Keratinocyte (primary cell): Measurements from ENCODE around the gene PHRF1. TPM values are rescaled to one million over a fixed set of nuclear protein-coding genes. Genes with fewer than 3 reads are reported as not detected.

Source experiments
- DNase-seq: peaks from one replicate; pipeline ENCODE4 v3.0.0-alpha.2; 2011; ENCODE audit warnings: low read depth, missing footprints, low spot score
- FAIRE-seq: peaks from 2 replicates; lab custom pipeline; 2011; peaks lifted over from hg19 to GRCh38; lab: Jason Lieb, UNC
- H2AFZ ChIP-seq: 2 replicates; pipeline ENCODE4 v1.6.0; 2012; ENCODE audit warnings: low read length, control low read depth, inconsistent platforms; ENCODE audit not compliant: control insufficient read depth
- H3K27ac ChIP-seq: 2 replicates; pipeline ENCODE4 v1.5.1; 2011; ENCODE audit warnings: low read length; ENCODE audit not compliant: control insufficient read depth, insufficient read depth
- H3K27me3 ChIP-seq: 3 replicates; pipeline ENCODE4 v1.6.0; 2011; ENCODE audit warnings: low read length; ENCODE audit not compliant: control insufficient read depth, insufficient read depth; ENCODE audit errors: extremely low read depth
- H3K36me3 ChIP-seq, 2 experiments: 2 replicates in 1 of 2; 3 replicates in 1 of 2; pipeline ENCODE4 v1.5.1; 2011; ENCODE audit warnings: low read length in 2 of 2, mild to moderate bottlenecking in 1 of 2; ENCODE audit not compliant: control insufficient read depth in 2 of 2, insufficient read depth in 2 of 2; ENCODE audit errors: extremely low read depth in 1 of 2
- H3K4me1 ChIP-seq: 3 replicates; pipeline ENCODE4 v1.5.1; 2011; ENCODE audit warnings: low read length; ENCODE audit not compliant: control insufficient read depth, insufficient read depth; ENCODE audit errors: extremely low read depth
- H3K4me2 ChIP-seq: 3 replicates; pipeline ENCODE4 v1.6.0; 2011; ENCODE audit warnings: low read depth, low read length; ENCODE audit not compliant: control insufficient read depth, insufficient read depth; ENCODE audit errors: extremely low read depth
- H3K4me3 ChIP-seq, 3 experiments: fragments of 200-600 bp in 1 of 3; sonication (generic) in 1 of 3; 2 replicates in 2 of 3; 3 replicates in 1 of 3; pipeline ENCODE4 v1.5.1; 2011 to 2016; ENCODE audit warnings: low read length in 3 of 3, mild to moderate bottlenecking in 3 of 3, control low read depth in 2 of 3, inconsistent platforms in 1 of 3, low read depth in 1 of 3, mixed read lengths in 1 of 3, mixed run types in 1 of 3, moderate library complexity in 1 of 3; ENCODE audit not compliant: control insufficient read depth in 2 of 3, insufficient read depth in 2 of 3; ENCODE audit errors: extremely low read depth in 1 of 3
- H3K79me2 ChIP-seq: 2 replicates; pipeline ENCODE4 v1.6.0; 2012; ENCODE audit warnings: low read length; ENCODE audit not compliant: control insufficient read depth, insufficient read depth
- H3K9ac ChIP-seq: 3 replicates; pipeline ENCODE4 v1.6.0; 2011; ENCODE audit warnings: low read length; ENCODE audit not compliant: control insufficient read depth, insufficient read depth; ENCODE audit errors: extremely low read depth
- H3K9me1 ChIP-seq: 3 replicates; pipeline ENCODE4 v1.6.0; 2011; ENCODE audit warnings: low read length; ENCODE audit not compliant: control insufficient read depth, insufficient read depth; ENCODE audit errors: extremely low read depth
- H3K9me3 ChIP-seq: 2 replicates; pipeline ENCODE4 v1.5.1; 2012; ENCODE audit warnings: low read depth, low read length; ENCODE audit not compliant: control insufficient read depth
- H4K20me1 ChIP-seq: 3 replicates; pipeline ENCODE4 v1.6.0; 2011; ENCODE audit warnings: low read length; ENCODE audit not compliant: control insufficient read depth, insufficient read depth; ENCODE audit errors: extremely low read depth
- EZH2 ChIP-seq: IDR thresholded peaks from one replicate; pipeline ENCODE4 v1.6.1; 2012; ENCODE audit warnings: inconsistent platforms, mild to moderate bottlenecking, low read length, moderate library complexity
- dilution Hi-C: fragments of 300-500 bp; cut with MboI; formaldehyde crosslinking; loops from one replicate; pipeline ENCODE4 v1.7.0; 2020; ENCODE audit warnings: low sequenced_read_pairs; ENCODE audit not compliant: extremely low pct_ligation_motif_present
- polyA plus RNA-seq, 5 experiments: library from polyadenylated mRNA; depleted of rRNA in 3 of 5; stranded (reverse) in 3 of 5; stranded (forward) in 1 of 5; unstranded in 1 of 5; fragments of >200 nt; gene quantifications; 1 replicate in 1 of 5; 2 replicates in 3 of 5; 3 replicates in 1 of 5; pipeline versions ENCODE4 v1.2.1 to v1.2.3, GENCODE V29; 2011 to 2012; ENCODE audit warnings: missing spikeins in 2 of 5, low read depth in 1 of 5, low replicate concordance in 1 of 5
- TF ChIP-seq, protein P1 (sequence below), 3 experiments: IDR thresholded peaks in 1 of 3; conservative IDR thresholded peaks in 1 of 3; optimal IDR thresholded peaks in 1 of 3; 2 replicates in 2 of 3; 3 replicates in 1 of 3; pipeline versions ENCODE3 to v1.5.1; 2011; ENCODE audit warnings: low read length in 3 of 3, mild to moderate bottlenecking in 3 of 3, moderate library complexity in 2 of 3, control low read depth in 1 of 3, inconsistent platforms in 1 of 3; ENCODE audit not compliant: insufficient read depth in 2 of 3; ENCODE audit errors: extremely low read depth in 1 of 3

PHRF1 gene
- polyA plus RNA-seq, 1 donor (not counting 4 experiments of a cell fraction or from before 2014, with no cell fraction given): 10.7 TPM

- Histone ChIP-seq H3K27me3 (no peaks in the 10 kb centered on the region), H3K27ac (no peak overlapping the region), H3K4me2 (no peak overlapping the region), H3K4me1 (peaks cover 7% of the 10 kb centered on the region), H3K4me3 (no peak overlapping the region), H3K9me3 (no peaks in the 10 kb centered on the region), H3K9me1 (no peaks in the 10 kb centered on the region), H2AFZ (no peak overlapping the region), H3K79me2 (peaks cover 2% of the 10 kb centered on the region), H3K36me3 (no peaks in the 10 kb centered on the region), H4K20me1 (no peaks in the 10 kb centered on the region), H3K9ac (no peak overlapping the region)
- FAIRE-seq (no peak), DNase-seq (no peak)
- dilution Hi-C loops: no loop called here
- TF ChIP-seq, protein P1, sequence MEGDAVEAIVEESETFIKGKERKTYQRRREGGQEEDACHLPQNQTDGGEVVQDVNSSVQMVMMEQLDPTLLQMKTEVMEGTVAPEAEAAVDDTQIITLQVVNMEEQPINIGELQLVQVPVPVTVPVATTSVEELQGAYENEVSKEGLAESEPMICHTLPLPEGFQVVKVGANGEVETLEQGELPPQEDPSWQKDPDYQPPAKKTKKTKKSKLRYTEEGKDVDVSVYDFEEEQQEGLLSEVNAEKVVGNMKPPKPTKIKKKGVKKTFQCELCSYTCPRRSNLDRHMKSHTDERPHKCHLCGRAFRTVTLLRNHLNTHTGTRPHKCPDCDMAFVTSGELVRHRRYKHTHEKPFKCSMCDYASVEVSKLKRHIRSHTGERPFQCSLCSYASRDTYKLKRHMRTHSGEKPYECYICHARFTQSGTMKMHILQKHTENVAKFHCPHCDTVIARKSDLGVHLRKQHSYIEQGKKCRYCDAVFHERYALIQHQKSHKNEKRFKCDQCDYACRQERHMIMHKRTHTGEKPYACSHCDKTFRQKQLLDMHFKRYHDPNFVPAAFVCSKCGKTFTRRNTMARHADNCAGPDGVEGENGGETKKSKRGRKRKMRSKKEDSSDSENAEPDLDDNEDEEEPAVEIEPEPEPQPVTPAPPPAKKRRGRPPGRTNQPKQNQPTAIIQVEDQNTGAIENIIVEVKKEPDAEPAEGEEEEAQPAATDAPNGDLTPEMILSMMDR (optimal IDR thresholded peaks at IDR 0.05 in 1 of 3, IDR thresholded peaks at IDR 0.05 in 1 of 3, conservative IDR thresholded peaks at IDR 0.05 in 1 of 3; ENCODE audit: extremely low read depth in 1 of 3, insufficient read depth in 2 of 3, low read length in 3 of 3): no peak
- no peak for TF ChIP-seq EZH2
These were observed 42.8 kb downstream of the PHRF1 start for GRCh38 chr11:618856-619627.

- Histone ChIP-seq H3K27me3 (no peaks in the 10 kb centered on the region), H3K9me1 (no peaks in the 10 kb centered on the region), H3K4me1 (peaks cover 1% of the 10 kb centered on the region), H4K20me1 (no peaks in the 10 kb centered on the region), H3K4me2 (no peak overlapping the region), H2AFZ (no peak overlapping the region), H3K9ac (no peak overlapping the region), H3K4me3 (no peak overlapping the region), H3K79me2 (peaks cover 2% of the 10 kb centered on the region), H3K9me3 (no peaks in the 10 kb centered on the region), H3K36me3 (no peaks in the 10 kb centered on the region), H3K27ac (no peak overlapping the region)
- TF ChIP-seq, protein P1 (optimal IDR thresholded peaks at IDR 0.05 in 1 of 3, IDR thresholded peaks at IDR 0.05 in 1 of 3, conservative IDR thresholded peaks at IDR 0.05 in 1 of 3; ENCODE audit: extremely low read depth in 1 of 3, insufficient read depth in 2 of 3, low read length in 3 of 3): no peak
- no peak for TF ChIP-seq EZH2
- dilution Hi-C loops: no loop called here
- DNase-seq: no peak
- no peak for FAIRE-seq
These were observed 43.4 kb downstream of the PHRF1 start for GRCh38 chr11:619628-620050.
